Daoy (cell line): ENCODE measurements around the gene SMARCA2. TPM values are rescaled to one million over a fixed set of nuclear protein-coding genes. Genes with fewer than 3 reads are reported as not detected.
A peak's percentile ranks its signal among the peaks of the same experiment; 100 is the strongest.

Experiments used
- DNase-seq: peaks from one replicate; pipeline ENCODE4 v3.0.0-alpha.2; 2015; ENCODE audit warnings: low read depth
- total RNA-seq: library from RNA; depleted of rRNA; stranded (reverse); fragments of >200 nt; shearing (Covaris generic); gene quantifications from 2 replicates; pipeline ENCODE4 v1.2.3, GENCODE V29; 2014

Gene SMARCA2
- total RNA-seq, 1 experiment from 2014 or later: 56.6 TPM

DNA sequence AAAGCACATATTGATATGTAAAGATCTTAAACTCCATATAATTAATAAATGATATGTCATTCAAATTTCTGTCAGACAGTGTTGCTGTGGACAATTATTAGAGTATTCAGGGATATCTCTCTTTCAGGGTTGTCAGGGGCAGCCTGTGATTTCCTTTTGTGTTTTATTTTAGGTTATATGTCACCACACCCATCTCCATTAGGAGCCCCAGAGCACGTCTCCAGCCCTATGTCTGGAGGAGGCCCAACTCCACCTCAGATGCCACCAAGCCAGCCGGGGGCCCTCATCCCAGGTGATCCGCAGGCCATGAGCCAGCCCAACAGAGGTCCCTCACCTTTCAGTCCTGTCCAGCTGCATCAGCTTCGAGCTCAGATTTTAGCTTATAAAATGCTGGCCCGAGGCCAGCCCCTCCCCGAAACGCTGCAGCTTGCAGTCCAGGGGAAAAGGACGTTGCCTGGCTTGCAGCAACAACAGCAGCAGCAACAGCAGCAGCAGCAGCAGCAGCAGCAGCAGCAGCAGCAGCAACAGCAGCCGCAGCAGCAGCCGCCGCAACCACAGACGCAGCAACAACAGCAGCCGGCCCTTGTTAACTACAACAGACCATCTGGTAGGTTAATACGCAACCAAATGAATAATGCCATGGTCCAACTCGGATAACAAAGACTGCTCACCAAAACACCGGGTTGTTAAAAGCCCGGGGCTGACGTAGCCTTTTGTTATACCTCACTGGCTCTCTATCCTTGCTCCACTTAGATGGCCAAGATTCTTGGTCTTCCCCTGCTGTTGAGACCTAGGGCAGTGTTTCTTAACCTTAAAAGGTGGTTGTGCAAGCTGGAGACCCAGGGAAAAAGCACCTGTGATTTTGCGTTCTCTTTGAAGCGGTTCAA, 24.4 kb downstream of the SMARCA2 start:
- DNase-seq: no peak

- no peak for DNase-seq
These were observed 25.7 kb downstream of the SMARCA2 start for GRCh38 chr9:2040828-2041227.

DNA sequence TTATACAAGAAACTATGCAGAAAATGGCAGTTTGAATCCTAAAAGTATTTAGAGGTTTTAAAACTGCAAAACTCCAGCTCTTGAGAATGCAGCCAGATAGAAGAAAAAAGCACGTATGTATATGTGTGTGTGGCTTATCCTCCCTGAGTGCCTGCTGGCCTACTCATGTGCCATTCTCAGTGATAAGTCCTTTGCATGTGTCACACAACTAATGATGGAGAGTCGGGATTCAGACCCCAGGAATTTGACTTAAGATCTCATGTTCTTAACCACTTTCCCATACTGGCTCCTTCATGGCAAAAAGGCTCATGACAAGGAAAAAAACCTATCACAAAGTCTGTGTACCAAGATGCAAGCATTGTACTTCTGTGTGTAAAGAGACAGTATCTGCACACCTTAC, 26.6 kb downstream of the SMARCA2 start:
- DNase-seq: no peak

DNA sequence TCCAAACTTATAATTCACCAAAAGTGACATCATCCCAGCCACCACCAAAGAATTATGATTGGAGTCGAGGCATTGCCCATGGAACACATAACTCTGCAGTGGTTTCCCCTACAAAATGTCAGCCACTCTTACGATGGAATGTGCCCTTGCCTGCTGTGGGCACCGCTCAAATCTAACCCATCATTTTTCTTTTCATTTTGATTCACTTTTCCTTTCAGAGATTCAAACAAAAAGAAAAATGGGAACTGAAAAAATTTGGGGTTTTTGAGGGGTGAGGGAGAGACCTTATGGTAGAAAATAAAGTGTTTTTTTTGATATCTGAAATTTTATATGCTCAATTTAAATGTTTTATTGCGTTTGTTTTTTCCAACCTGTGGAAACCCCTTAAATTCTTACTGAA, 28.1 kb downstream of the SMARCA2 start:
- DNase-seq: no peak

GRCh38 chr9:2043881-2044462, 28.8 kb downstream of the SMARCA2 start:
- DNase-seq: no peak

GRCh38 chr9:2047144-2047671, 32.1 kb downstream of the SMARCA2 start:
- DNase-seq: no peak

- DNase-seq: no peak
These were observed 32.8 kb downstream of the SMARCA2 start for GRCh38 chr9:2047916-2048315.

GRCh38 chr9:2050236-2050635, 35.1 kb downstream of the SMARCA2 start:
- DNase-seq: no peak

DNA sequence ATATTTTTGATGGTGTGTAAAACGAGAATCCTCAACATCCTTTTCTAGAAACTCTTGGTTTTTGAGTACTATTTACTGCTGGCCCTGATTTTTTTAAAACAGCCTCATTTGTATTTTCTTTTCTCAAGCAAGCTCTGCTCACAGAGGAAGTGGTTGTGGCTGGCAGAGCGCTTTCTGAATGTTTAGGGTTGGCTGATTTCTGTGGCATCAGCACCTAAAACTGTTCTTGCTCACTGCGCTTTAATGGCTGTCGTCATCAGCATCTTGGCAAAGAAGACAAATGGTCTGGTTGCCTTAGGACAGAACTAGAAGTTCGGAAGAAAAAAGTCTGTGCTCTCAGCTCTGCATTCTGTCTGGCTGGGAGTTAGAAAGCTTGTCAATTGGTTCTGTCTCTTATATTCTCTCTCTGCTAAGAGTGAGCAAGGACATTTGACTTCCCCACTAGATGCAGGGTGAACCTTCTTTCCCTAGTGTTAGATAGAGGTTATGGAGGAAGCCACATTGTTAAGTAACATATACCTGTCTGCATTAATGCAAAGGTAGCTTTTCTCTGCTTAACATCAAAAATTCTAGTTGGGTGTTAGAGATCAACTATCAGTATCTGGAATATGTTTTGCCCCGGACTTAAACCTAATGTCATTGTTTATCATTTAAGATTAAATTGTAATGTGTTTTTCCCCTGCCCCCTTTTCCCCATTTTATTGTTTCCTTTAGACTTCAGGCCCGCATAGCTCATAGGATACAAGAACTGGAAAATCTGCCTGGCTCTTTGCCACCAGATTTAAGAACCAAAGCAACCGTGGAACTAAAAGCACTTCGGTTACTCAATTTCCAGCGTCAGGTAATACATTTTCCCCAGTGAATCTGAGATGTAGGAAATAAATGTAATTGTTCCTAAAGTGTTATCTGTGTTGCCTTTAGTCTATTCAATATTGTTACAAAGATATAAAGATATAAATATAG, 39.0 kb downstream of the SMARCA2 start:
- DNase-seq: peak; percentile 67

- DNase-seq: peak; percentile 15
These were observed 40.1 kb downstream of the SMARCA2 start for GRCh38 chr9:2055203-2055658.

GRCh38 chr9:2059274-2059929, 44.3 kb downstream of the SMARCA2 start:
- DNase-seq: no peak

- no peak for DNase-seq
These were observed 45.3 kb downstream of the SMARCA2 start for GRCh38 chr9:2060424-2060823.

- DNase-seq: no peak
These were observed 50.6 kb downstream of the SMARCA2 start for GRCh38 chr9:2065704-2066103.

DNA sequence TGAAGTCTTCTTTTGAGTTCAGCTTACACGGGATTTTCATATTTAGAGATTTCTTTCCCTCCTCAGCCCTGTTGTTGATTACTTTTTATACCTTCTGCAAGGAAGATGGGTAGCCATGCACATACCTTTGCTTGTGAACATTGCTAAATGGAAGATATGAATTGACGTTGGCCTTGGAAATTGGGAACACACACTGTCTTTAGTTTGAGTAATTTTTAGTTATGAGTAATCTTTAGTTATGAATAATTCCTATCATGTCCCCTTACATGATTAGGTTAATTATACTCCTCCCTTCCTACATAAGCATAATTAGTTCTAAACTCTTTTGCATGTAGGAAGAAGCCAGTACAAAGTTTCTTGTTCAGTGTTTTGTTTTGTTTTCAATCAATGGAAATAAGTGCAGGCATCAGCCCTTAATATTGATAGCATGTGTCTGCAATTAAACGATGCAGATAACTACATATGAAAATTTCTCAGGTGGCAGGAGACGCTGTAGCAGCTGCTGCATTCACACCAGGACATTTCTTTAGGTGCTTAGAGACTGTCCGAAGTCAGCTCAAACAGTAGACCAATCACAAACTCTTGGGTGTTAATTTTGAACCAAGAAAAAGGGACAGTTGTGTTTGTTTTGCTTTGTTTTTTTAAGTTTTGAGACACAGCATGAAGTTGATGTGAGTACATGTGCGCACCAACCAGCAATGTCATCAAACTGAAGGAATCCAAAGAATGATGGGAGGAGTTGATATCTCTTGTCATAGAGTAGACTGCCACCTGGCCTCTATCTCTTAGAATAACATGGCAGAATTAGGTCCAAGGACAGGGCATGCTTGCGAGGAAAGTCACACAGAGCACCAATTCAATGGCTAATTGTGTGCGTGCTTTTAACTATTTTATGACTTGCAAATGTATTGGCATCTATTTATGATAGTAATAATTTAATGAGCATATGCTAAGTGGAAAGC, 51.4 kb downstream of the SMARCA2 start:
- DNase-seq: no peak

GRCh38 chr9:2072752-2073405, 57.7 kb downstream of the SMARCA2 start:
- no peak for DNase-seq

DNA sequence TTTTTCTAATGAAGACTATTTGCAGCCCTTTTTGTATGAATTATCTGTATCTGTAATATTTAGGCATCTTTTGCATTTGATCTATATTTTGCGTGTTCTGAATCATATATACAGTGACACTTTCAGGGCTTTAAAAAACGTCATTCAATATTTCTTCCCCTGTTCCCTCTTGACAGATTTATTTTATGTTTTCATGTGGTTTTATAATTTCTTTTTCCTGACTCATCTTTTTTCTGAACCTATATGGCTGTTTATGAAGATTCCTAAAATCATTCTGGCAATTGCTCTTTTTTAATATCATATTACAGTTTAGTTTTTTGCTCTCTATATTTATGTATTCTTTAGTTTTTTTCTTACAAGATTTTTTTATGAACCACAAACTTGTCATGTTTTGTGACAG, 67.6 kb downstream of the SMARCA2 start:
- no peak for DNase-seq

GRCh38 chr9:2083479-2083878, 68.3 kb downstream of the SMARCA2 start:
- DNase-seq: no peak

DNA sequence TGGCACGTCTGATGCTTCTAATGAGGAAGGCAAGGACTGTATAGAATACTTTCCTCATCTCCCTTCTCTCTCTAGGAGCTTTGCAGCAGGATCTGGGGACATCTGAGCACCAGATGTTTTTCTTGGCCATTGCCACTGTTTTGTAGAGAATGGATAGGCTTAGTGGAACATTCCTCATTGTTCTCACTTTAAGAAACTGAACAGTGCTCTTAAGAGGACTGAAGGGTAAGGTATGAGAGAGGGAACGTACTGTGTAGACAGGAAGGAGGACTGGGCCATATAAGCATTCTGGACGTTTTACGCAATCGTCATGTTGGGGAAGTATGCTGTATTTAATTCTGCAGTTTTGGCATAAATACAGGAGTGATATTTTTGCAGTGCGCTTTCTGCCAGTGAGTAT, 70.6 kb downstream of the SMARCA2 start:
- DNase-seq: no peak

GRCh38 chr9:2086116-2086515, 71.0 kb downstream of the SMARCA2 start:
- no peak for DNase-seq

DNA sequence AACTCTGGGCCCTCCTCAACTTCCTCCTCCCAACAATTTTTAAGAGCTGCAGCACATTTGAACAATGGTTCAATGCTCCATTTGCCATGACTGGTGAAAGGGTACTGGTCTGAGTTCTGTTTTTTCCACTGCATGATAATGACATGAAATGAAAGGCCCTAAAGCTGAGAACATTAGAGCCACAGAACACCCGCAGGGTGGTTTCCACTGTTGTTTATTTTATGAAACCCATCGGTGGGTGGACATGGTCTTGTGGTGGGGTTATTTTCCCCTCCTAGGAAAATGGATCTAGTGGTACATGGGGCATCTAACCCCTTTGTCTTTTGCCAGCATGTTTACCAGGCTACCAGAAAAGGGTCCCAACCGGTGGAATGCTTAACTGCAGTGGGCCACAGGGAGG, 71.8 kb downstream of the SMARCA2 start:
- DNase-seq: no peak
